Brain pericyte (primary cell): Measurements from ENCODE around the gene RYR3.

ENCODE experiments used
- DNase-seq: peaks from one replicate; pipeline ENCODE4 v3.0.0-alpha.2; 2012; ENCODE audit warnings: low read depth, low spot score

The RYR3 gene

DNA sequence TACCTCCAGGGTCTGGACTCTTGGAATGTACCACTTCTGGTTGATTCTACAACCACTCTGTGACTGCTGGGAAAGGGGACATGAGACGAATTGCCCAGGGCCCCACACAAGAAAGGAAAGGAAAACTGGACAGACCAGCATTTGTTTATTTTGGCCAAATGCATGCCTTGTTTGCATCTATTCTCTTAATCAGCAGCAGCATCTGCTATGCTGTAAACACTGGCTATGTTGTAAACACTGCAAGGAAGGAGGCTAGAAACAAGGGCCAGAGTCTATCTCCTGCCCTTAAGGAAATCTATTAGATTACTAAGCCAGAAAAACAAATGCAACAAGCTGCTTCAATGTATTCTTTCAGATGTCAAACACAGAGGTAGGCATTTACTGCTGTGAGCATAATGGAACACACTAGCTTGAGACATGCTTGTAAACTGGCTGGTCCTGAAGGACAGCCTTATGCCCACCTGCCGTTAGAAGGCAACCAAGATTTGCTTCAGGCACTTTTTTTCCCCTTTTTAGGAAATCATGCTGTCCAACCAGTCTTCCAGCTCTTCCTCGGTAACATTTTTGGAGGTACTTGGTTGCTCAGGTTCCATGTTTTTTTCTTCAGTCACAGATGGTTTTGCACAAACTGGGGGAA is 555.5 kb downstream of the RYR3 start:
- DNase-seq = no peak

DNA sequence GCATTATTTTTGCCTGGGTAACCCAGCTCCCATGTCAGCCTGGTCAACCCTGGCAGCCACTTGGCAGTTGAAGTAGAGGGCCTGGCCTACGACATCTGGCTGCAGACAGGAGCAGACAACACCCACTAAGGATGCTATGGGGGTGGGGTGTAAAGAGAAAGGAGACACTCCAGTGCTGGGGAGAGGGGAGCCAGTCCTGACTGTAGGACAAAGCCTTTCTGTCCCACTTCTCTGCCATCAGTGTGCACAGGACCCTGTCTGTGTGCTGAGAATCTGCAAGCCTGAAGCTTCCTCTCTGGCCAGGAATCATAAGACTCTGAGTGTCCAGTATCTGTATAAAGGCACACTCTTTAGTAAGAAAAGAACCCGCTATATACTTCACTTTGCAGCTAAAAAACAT is 561.2 kb downstream of the RYR3 start:
- DNase-seq = no peak

DNA sequence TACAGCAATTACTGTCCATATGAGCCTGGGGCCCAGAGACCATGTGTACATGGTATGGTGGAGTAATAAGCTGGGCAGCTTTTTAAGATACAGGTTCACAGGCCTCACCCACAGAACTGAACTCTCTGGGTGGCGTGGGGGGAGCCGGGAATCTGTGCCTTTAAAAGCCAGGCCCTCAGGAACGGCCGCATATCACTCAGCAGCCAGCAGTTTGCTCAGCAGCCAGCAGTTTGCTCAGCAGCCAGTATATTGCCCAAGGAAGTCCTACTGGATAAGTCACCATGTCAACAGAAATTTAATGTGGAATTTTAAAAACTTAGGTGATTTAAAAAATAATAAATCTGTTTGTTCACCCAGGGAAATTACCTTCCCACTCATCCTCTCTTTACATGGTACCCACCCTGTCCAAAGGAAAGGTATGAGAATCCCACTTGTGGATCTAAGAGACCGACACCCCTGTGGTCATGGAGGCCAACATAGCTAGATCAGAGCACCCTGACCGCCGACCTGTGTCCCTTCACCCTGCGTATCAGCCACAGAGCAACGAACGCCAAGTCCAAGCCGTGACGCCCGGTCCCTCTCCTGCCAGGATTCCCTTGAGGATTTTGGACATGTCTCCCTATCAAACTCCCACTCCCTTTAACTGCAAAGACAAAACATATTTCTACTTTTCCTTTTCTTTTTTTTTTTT is 561.8 kb downstream of the RYR3 start:
- DNase-seq = no peak

DNA sequence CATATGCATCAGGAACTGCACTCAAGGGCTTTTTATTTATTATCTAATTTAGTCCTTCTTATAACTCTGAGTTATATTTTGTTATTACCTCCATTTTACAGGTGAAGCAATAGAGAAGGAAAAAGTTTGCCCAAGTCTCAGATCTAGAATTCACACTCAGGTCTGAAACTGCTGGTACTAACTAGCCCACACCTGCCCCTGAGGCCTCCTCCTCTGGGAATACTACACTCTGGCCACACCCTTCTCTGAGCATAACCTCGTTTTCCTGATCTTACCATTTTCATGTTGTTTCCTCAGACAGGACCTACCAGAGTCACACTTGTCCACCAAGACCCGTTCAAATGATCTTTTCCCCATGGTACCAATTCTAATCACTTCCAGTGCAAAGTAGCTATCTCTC is 563.4 kb downstream of the RYR3 start:
- no peak for DNase-seq

DNA sequence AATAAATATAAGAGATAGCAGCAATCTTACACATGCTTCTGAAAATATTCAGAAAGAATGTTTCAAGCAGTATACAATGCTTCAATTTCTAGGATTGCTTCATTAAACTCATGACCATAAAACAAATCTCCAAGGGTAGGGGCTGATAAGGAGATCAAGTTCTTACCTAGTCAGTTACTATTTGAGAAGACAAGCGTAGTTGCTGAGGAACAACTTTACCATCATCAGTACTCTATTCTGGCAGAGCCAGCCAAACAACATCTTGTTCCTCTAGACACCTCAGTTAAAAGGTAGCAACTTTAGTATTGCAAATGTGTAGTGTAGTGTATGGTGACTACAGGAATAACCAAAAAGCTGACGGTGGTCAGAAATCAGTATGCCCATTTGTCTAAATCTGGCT is 572.2 kb downstream of the RYR3 start:
- DNase-seq = no peak

DNA sequence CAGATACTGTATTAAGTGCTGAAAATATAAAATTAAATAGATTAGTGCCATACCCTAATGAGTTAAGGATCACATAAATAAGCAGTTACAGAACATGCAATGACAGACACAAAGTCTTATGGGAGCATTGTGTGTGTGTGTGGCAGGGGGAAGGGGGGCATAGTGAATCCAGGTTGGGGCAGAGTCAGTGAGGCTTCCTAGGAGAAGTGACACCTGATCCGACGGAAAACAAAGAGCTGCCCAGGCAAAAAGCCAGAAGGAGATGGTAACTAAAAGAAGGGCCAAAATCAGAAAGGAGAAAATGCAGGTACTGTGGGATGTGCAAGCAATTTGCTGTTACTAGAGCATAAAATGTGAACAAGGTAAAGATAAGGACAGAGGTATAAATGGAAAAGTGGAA is 577.4 kb downstream of the RYR3 start:
- DNase-seq = no peak

DNA sequence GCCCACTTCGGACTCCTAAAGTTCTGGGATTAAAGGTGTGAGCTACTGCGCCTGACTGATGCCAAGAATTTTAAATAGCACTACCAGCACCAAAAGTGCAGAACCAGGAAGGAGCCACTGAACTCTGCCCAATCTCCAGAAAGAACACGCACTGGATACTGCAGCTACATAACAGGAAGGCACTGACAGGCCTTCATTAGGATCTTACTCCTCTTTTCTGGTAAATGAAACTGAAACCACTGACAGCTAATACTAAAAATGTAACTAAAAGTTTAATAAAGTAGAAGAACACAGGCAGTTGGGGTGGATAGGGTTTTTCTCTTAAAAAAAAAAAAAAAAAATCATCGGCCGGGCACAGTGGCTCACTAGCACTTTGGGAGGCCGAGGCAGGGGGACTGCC is 583.4 kb downstream of the RYR3 start:
- no peak for DNase-seq

DNA sequence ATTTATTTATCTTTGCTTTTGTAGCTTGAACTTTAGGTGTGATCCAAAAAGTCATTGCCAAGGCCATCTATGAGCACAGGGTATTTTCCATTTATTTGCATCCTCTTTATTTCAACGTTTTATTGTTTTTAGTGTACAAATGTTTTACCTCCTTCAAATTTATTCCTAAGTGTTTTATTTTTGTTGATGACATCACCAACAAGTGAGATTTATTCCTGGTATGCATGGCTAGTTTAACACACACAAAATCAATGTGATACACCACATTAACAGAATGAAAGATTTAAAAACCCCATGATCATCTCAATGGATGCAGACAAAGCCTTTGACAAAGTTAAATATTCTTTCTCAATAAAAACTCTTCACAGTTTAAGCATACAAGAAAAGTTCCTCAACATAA is 591.3 kb downstream of the RYR3 start:
- no peak for DNase-seq

DNA sequence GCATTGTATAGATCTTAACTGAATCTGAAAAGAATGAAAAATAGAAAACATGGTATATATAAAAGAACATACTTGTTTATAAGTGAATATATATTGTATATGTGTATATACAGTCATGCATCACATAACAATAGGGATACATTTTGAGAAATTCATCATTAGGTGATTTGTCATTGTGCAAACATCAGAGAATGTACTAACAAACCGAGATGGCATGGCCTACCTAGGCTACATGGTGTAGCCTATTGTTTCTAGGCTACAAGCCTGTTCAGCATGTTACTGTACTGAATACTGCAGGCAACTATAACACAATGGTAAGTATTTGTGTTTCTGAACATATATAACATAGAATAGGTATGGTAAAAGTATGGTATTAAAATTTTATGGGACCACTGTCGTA is 592.9 kb downstream of the RYR3 start:
- DNase-seq = no peak

DNA sequence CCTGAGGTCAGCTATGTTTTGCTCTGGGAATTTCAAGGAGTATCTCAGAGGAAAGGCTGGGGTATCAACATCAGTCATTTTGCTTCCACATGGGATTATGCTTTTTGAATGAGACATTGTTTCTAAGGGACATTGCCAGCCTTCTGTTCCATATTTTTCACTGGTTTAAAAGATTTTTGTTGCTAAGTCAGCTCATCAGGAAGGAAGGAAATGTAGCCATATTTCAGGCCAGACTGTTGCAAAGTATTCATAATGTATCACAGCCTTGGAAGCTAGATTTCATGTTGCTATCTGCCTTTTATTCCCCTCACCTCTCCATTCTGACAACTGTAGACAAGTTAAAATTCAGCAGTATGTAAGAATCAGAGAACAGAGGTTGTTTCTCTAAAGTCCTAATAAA is 596.6 kb downstream of the RYR3 start:
- DNase-seq = no peak

DNA sequence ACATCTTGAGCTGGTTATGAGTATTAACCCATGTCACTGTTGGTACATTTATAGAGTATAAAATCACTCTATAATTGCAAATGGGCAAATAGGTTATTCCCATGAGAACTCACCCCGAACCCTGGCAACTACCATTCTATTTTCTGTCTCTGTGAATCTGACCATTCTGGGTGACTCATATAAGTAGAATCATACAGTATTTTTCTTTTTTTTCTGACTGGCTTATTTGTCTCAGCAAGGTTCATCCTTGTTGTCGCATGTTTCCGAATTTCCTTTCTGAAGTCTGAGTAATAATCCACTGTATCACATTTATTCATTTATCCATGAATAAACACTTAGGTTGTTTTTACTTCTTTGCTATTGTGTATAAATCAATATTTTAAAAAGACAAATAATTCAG is 597.6 kb downstream of the RYR3 start:
- DNase-seq = no peak

DNA sequence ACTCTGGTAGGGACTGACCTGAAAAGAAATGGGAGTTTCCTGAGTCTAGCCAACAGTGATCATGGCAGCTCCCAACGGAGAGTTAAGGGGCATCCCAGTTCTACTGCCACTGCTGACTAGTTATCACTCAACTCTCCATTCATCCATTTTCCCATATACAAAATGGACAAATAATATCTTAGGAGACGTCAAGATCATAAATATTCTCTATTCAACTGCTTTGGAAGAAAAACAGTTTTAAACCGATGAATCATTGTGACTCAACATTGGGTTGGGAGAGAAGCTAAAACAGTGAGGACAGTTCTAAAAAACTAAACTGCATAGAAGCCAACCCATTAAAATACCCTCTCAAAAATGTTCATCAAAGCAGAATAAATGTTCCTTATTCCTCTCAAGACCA is 600.0 kb downstream of the RYR3 start:
- no peak for DNase-seq

DNA sequence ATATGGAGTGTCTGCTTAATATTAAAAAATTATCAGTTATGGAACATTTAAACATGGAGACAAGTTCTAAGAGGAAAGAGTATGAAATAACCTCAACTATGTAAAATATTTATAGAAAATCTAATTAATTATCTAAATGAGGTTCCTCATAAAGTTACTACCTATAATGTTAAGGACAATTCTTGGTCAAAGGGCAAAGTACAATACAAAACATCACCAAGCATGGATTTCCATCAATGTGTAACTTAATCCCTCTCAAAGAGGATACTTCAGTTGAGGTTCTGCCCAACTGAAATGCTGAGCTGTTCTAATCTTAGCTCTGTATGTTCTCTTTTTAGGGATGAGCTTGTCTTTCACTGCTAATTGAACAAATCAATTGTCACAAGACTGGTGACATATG is 601.6 kb downstream of the RYR3 start:
- no peak for DNase-seq

DNA sequence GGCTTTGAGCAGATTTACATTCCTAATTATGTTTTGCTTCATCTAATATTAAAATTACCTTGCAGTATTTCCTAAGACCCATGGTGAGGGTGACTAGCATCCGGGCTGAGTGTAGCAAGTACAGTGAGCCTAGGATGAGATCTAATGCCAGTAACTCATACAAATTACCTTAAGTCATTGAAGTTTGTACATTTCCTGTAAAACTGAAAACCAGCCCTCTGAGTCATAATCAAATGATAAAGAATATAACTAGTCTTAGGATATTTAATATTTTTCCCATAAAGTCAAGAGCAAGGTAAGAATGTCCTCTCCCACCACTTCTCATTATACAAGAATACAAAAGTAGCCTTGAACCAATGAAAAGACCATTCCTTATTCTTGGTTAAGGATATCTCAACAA is 602.7 kb downstream of the RYR3 start:
- no peak for DNase-seq
